GM12864 (cell line): ENCODE data around the gene NOTUM.

Experiments used
- DNase-seq: peaks from one replicate; pipeline ENCODE4 v3.0.0-alpha.2; 2011; ENCODE audit warnings: low read depth
- H3K4me3 ChIP-seq: 2 replicates; pipeline ENCODE4 v1.5.1; 2011; ENCODE audit warnings: mild to moderate bottlenecking, low read depth, low read length, control low read depth
- TF ChIP-seq, protein P1 (sequence below): IDR thresholded peaks from 2 replicates; pipeline ENCODE4 v1.5.1; 2011; ENCODE audit warnings: low read depth, mild to moderate bottlenecking, moderate library complexity, low read length, control low read depth, inconsistent platforms; ENCODE audit errors: missing control alignments

NOTUM gene

DNA sequence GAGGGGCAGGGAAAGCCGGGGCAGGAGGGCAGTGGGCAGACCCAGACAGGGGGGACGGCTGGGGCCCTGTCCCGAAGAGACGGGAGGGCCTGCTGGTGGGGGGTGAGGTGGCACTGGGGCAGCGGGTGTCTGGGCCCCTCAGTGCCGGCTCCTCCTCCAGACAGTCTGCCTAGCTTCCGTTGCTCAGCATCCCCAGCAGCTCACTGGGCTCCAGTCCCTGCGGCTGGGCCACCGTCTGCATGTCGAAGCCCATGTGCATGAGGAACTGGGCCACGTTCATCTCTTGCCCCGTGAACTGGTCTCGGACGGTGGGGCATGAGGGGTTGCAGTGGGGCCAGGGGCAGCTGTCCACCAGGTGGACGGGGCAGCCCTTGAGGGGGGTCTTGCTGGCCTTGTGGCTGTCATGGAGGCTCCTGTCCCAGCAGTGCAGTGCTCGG lies 8.2 kb downstream of the NOTUM start:
- no peak for DNase-seq
- TF ChIP-seq, protein P1, sequence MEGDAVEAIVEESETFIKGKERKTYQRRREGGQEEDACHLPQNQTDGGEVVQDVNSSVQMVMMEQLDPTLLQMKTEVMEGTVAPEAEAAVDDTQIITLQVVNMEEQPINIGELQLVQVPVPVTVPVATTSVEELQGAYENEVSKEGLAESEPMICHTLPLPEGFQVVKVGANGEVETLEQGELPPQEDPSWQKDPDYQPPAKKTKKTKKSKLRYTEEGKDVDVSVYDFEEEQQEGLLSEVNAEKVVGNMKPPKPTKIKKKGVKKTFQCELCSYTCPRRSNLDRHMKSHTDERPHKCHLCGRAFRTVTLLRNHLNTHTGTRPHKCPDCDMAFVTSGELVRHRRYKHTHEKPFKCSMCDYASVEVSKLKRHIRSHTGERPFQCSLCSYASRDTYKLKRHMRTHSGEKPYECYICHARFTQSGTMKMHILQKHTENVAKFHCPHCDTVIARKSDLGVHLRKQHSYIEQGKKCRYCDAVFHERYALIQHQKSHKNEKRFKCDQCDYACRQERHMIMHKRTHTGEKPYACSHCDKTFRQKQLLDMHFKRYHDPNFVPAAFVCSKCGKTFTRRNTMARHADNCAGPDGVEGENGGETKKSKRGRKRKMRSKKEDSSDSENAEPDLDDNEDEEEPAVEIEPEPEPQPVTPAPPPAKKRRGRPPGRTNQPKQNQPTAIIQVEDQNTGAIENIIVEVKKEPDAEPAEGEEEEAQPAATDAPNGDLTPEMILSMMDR, result no peak
- no peak overlapping the region for H3K4me3 ChIP-seq

DNA sequence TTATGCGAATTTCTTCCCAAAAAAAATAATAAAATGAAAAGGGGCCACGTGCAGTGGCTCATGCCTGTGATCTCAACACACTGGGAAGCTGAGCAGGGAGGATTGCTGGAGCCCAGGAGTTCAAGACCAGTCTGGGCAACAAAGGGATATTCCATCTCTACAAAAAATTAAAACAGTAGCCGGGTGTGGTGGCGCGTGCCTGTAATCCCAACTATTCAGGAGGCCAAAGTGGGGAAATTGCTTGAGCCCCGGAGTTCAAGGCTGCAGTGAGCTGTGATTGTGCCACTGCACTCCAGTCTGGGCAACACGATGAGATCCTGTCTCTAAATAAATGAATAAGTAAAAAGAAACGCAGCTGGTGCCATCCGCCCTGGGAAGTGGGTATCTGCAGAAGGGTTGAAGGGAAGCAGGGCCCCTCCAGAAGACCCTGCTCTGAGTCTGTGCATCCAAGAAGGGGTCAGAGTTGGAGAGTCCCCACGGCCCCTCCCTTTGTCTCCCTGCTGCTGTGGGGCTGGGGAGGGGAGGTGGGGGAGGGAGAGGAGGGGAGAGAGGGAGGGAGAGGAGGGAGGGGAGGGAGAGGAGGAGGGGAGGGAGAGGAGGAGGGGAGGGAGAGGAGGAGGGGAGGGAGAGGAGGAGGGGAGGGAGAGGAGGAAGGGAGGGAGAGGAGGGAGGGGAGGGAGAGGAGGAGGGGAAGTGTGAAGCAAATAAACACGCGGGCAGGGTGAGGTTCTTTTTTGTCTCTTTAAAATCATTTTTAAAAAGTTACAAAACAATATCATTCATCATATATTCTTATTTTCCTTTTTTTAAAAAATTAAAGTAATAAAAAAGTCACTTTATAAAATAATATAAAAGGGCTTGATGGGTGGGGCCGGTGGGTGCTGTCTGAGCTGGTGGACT lies 9.0 kb downstream of the NOTUM start:
- H3K4me3 ChIP-seq, result no peak overlapping the region
- TF ChIP-seq, protein P1, result no peak
- DNase-seq, result no peak

DNA sequence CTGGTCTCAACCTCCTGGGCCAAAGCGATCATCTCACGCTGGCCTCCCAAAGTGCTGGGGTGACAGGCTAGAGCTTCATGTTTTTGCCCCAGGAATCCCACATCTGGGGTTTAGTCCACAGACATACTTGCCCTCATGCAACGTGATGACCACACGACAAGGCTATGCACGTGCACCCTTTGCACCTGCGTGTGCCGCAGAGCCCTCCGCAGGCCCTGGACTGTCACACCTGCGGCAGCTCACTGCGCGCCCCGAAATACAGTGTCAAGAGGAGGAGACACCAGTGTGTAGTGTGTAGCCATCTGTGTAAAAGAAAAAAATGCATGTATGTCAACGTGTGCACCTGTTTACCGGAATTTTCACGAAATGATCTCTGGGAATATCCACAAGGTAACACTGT lies 10.5 kb downstream of the NOTUM start:
- H3K4me3 ChIP-seq, result no peak overlapping the region
- TF ChIP-seq, protein P1, result no peak
- no peak for DNase-seq

DNA sequence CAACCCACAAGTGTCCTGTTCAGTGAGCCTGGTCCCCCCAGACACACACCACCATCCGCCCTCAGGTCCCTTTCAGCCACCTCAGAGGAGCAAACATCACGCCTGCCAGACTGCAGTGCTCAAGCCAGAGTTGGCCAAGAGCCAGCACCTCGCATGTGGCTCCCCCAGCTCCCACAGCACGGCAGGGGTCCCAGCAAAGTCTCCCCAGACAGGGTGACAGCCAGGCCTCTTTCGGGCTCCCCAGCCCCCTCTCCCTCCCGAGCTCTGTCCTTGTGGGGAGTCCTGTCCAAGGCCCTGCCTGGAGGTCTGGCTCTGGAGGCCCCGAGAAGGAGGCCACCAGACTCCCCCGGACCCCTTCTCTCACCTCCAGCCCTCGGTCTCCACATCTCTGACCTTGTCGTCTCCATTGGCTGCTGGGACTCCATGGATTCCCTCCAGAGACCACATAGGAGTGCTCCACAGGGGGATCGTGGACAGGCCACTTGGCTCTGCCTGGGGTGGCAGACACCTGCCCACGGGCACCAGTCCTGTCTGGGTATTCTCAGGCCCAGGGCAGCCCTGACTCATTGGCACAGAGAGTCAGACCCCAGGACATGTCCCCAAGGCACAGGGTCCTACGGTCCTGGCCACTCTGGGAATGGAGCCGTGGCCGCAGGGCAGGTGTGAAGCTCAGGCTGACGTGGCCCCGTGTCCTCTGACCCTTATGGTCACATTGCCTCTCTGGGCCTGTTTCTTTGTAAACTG lies 12.2 kb downstream of the NOTUM start:
- H3K4me3 ChIP-seq, result no peak overlapping the region
- no peak for DNase-seq
- TF ChIP-seq, protein P1, result no peak

DNA sequence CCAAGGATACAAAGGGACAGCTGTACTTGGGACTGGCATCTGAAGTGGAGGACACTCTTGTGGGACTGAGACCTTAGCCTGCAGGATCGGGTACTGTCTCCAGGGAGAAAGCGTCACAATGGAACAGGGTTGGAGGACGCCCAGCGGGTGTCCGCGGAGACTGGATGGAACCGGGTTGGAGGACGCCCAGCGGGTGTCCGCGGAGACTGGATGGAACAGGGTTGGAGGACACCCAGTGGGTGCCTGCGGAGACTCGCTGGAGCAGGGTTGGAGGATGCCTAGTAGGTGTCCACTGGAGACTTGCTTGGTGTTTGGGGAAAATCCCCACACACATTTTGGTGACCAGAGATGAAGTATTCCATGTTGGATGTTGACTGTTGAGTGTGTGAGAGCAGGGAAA lies 13.8 kb downstream of the NOTUM start, which contains the start of gene MYADML2:
TSS of gene MYADML2 (minus strand) at position 45 of the 400 bp plus-strand sequence. CDS start 5,492 bp downstream, outside the sequence.
- DNase-seq, result no peak
- H3K4me3 ChIP-seq, result no peak within 1 kb of the TSS
- TF ChIP-seq, protein P1, result no peak

DNA sequence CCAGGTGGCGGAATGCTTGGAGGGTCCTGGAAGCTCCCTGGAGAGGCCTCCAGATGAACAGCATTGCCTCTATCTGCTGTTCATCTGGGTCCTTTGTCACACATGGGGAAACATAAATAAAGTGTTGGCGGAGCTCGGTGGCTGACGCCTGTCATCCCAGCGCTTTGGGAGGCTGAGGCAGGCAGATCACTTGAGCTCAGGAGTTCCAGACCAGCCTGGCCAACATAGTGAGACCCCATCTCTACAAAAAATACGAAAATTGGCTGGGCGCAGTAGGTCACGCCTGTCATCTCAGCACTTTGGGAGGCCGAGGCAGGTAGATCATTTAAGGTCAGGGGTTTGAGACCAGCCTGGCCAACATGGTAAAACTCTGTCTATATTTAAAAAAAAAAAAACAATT lies 16.1 kb downstream of the NOTUM start:
- TF ChIP-seq, protein P1, result no peak
- no peak for DNase-seq
- H3K4me3 ChIP-seq, result no peak overlapping the region
